Lower leg skin (tissue), 4 donors: ENCODE measurements around the gene CPXM1. TPM values are rescaled to one million over a fixed set of nuclear protein-coding genes. Genes with fewer than 3 reads are reported as not detected.

Experiments used
- DNase-seq, 2 donors: peaks; one replicate each; pipeline ENCODE4 v3.0.0-alpha.2; 2019; ENCODE audit warnings: low spot score in 2 of 2
- H3K4me3 ChIP-seq: fragments of 200-600 bp; sonication (generic); 2 replicates; pipeline ENCODE4 v1.5.1; 2017; ENCODE audit warnings: mild to moderate bottlenecking, low read depth; ENCODE audit not compliant: poor library complexity, severe bottlenecking
- POLR2A ChIP-seq, 2 donors: fragments of 450-650 bp; IDR thresholded peaks; one replicate each; pipeline ENCODE4 v1.6.1; 2016 to 2017; ENCODE audit warnings: antibody characterized with exemption in 2 of 2, mild to moderate bottlenecking in 1 of 2, moderate library complexity in 1 of 2
- WGBS, 2 donors: methylation state at CpG; one replicate each; pipeline ENCODE4 v1.1.5; 2018; 5-methylcytosine and 5-hydroxymethylcytosine counted together
- intact Hi-C: fragments of 100-400 bp; cut with DNase I; formaldehyde crosslinking; loops from one replicate; pipeline ENCODE4 v1.15.0; 2023; ENCODE audit warnings: low total_unique reads
- total RNA-seq, 4 donors: library from RNA; depleted of rRNA; stranded (reverse); fragments of >200 nt; gene quantifications; one replicate each; pipeline ENCODE4 v1.1.0, GENCODE V29; 2016
- TF ChIP-seq, protein P1 (sequence below), 3 donors: fragments of 450-650 bp; IDR thresholded peaks; one replicate each; pipeline ENCODE4 v1.5.1; 2016; ENCODE audit warnings: antibody characterized with exemption in 3 of 3, mild to moderate bottlenecking in 3 of 3, moderate library complexity in 2 of 3

CPXM1 gene
- total RNA-seq, 4 donors from 2014 or later, result 0.12 to 3.6 (median 1.4) TPM

DNA sequence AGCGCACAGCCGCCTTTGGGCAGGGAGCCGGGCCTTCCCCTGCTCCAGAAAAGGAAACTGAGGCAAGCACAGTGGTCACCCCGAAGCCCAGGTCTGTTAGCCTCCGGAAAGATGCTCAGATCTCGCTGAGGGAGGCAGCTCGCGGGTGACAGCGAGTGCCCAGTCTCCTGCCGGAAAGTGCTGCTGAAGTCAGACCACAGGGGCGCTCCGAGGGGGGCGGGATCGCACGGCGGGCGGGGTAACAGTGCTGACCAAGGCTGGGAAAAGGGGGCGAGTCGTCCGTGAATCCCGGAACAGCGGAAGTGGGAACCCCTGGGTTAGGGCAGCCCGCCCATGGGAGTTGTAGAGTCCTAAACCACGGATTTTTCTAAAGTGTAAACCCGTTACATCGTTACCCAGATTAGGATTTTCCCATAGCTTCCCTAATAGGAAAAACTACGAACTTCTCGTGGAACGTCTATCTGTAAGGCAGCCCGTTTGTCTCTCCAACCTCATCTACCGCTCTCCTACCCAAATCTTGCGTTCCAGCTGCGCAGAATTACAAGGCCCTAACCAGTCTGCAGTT lies 40.6 kb upstream of the CPXM1 start:
- no peak for TF ChIP-seq POLR2A (IDR thresholded peaks at IDR 0.05)
- TF ChIP-seq, protein P1, sequence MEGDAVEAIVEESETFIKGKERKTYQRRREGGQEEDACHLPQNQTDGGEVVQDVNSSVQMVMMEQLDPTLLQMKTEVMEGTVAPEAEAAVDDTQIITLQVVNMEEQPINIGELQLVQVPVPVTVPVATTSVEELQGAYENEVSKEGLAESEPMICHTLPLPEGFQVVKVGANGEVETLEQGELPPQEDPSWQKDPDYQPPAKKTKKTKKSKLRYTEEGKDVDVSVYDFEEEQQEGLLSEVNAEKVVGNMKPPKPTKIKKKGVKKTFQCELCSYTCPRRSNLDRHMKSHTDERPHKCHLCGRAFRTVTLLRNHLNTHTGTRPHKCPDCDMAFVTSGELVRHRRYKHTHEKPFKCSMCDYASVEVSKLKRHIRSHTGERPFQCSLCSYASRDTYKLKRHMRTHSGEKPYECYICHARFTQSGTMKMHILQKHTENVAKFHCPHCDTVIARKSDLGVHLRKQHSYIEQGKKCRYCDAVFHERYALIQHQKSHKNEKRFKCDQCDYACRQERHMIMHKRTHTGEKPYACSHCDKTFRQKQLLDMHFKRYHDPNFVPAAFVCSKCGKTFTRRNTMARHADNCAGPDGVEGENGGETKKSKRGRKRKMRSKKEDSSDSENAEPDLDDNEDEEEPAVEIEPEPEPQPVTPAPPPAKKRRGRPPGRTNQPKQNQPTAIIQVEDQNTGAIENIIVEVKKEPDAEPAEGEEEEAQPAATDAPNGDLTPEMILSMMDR (IDR thresholded peaks at IDR 0.05), result no peak
- peak; percentile 54 to 95 for DNase-seq
- 8% methylated on average over 21 to 28 of the region's 33 CpGs for WGBS, 2 donors
- peak overlapping the region; percentile 90 for H3K4me3 ChIP-seq
- intact Hi-C loops, result no loop called here

DNA sequence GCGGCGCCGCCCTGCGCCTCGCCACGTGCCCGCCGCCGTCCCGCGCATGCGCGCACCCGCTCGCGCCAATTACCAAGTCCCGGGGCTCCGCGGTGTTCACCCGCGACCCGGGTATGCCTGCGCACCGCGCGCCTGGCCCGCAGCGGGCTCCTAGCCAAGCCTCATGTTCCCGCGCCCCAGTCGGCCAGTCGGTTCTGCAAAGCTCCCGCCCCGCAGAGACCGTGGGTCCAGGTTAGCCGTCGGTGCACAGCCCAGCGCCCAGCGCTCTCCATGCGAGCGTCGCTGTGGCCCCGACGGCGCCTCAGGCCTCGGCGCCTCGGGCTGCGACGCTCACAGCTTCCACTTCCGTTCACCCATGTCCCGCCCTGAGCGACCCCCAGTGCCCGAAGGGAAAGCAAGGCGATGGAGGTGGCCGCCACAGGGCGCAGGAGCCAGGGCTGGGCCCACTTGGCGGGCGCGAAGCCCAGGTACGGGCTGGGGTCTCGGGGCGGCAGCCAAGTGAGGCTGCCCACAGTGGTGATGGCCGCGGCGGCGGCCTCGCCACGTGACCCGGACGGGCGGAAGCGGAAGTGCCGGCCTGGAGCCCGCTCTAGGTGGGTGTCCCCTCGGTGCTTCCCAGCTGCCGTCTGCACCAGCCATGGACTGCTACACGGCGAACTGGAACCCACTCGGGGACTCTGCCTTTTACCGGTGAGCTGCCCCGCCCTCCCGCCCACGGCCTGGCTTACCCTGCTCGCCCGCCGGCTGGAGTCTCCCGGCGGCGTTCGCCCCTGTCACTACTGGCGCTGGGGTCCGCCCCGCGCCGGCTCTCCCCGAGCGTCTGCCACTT lies 39.9 kb upstream of the CPXM1 start, which contains the start of the genes PCED1A and VPS16:
TSS of gene PCED1A (minus strand) at position 518 of the 829 bp plus-strand sequence. CDS start 743 bp downstream, outside the sequence.
TSS of gene VPS16 (plus strand) at position 608 of the 829 bp plus-strand sequence. CDS start at position 638, 30 bp downstream.
- WGBS, 2 donors, result 1% methylated on average over 65 of the region's 98 CpGs; no CpG with 5 or more reads in 1 of the 2 donors
- TF ChIP-seq, protein P1 (IDR thresholded peaks at IDR 0.05), result peak in 1 of 3 donors; percentile 44
- no peak for TF ChIP-seq POLR2A (IDR thresholded peaks at IDR 0.05)
- intact Hi-C loops, result no loop called here
- H3K4me3 ChIP-seq, result peak within 1 kb of the TSS; percentile 90
- peak; percentile 81 to 97 for DNase-seq

DNA sequence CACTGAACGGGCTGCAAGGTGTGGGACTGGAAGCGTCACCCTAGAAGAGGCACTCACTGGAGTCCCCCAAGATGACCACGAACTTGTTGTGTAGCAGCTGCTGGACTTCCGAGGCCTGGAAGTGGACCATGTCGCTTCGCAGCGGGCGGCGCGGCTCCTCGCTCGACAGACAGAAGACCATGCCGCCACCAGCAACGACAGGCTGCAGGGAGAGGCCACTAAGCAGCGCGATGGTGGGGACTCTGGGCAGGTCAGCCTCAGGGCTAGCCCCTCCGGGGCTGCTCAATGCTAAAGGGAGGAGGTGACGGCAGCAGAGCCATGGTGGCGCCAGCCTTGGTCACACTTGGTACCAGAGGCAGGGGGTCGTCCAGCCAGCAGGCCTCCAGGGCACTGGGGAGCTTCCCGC lies 39.3 kb upstream of the CPXM1 start:
- TF ChIP-seq POLR2A (IDR thresholded peaks at IDR 0.05), result no peak
- peak overlapping the region; percentile 90 for H3K4me3 ChIP-seq
- intact Hi-C loops, result no loop called here
- DNase-seq, result peak in 1 of 2 donors; percentile 85
- 76 to 92% methylated on average over 11 to 12 of the region's 21 CpGs for WGBS, 2 donors

DNA sequence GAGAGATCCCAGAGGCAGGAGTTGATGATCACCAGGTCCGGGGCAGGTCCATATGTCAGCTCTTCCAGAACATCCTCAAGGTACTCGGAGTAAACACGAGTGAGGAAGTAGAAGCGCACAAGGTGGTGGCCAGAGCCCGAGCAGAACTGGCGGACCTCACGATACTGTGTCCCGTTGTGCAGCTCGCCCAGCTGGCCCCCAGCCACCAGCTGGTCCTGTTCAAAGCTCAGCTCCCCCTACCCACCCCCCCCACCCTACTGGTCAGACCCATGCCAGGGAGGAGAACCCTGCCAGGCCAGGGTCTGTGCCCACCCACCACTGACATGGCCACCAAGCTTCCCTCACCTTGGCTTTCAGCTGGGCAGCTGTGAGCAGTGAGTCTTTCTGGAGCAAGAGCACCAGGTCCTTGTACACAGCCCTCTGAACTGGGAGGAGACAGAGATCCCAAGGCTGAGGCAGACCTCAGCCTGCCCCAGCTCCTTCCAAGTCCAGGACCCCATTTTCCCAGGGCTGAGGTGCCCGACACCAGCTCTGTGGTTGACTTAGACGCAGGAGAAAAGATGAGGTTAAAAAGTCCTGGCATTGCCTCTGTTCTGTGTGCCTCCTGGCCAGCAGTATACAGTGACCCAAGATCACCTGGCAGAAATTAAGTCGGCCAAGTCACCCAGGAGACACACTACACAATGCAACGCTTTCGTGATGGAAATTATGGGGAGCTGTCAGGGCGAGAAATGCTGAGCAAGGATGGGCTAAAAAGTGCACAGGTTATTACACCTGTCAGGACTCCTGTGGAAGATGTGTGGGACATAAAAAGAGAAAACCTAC lies 38.6 kb upstream of the CPXM1 start:
- intact Hi-C loops, result no loop called here
- peak in 1 of 2 donors; percentile 75 for DNase-seq
- 96 to 98% methylated on average over 12 to 15 of the region's 15 CpGs for WGBS, 2 donors
- H3K4me3 ChIP-seq, result no peak overlapping the region
- no peak for TF ChIP-seq POLR2A (IDR thresholded peaks at IDR 0.05)
- TF ChIP-seq, protein P1 (IDR thresholded peaks at IDR 0.05), result no peak

DNA sequence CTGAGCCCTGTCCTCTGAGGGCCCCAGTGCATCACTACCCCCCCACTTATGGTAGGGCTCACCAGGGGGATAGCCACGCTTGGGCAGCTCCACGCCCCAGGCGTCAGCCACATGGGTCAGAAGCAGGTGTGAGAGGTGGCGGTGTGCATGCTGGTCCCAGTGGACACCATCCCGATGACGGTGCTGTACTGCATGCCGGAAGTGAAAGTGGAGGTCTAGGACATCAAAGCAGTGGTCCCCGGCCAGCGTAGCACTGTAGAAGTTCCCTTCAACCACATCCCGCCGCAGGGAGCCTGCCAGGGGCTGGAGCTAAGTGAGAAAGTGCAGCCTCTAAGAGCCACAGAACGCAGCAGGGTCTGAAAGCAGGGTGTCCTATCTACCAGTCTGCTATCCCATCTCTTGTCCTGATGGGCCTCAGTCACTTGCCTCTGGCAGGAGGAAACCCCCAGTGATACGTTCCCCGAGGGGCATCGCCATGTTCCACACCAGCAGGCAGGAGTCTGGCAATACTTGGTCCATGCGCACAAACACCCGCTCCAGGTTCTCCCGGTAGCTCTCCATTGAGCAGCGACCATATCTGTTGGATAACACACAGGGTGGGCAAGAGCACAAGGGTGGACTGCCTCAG lies 37.9 kb upstream of the CPXM1 start:
- H3K4me3 ChIP-seq, result no peak overlapping the region
- 94 to 96% methylated on average over 19 of the region's 19 CpGs for WGBS, 2 donors
- intact Hi-C loops, result no loop called here
- TF ChIP-seq POLR2A (IDR thresholded peaks at IDR 0.05), result no peak
- TF ChIP-seq, protein P1 (IDR thresholded peaks at IDR 0.05), result no peak
- peak in 1 of 2 donors; percentile 81 for DNase-seq
